Measurements from ENCODE around the gene JAML.

DNA sequence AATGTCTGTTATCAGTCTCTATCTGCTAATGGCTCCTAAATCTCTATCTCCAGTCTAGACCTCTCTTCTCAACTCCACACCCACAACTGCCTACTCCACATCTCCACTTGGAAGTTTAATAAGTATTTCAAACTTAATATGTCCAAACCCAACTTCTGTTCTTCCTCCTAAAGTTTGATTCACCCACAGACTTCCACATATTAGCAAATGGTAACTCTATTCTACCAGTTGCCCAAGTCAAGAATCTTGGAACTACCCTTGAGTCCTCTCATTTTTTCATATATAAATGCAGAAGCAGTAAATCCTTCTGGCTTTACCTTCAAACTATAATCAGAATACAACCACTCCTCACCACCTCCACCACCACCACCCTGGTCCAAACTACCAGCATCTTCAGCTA, 6.7 kb upstream of the JAML start:
- TF ChIP-seq, protein P1, sequence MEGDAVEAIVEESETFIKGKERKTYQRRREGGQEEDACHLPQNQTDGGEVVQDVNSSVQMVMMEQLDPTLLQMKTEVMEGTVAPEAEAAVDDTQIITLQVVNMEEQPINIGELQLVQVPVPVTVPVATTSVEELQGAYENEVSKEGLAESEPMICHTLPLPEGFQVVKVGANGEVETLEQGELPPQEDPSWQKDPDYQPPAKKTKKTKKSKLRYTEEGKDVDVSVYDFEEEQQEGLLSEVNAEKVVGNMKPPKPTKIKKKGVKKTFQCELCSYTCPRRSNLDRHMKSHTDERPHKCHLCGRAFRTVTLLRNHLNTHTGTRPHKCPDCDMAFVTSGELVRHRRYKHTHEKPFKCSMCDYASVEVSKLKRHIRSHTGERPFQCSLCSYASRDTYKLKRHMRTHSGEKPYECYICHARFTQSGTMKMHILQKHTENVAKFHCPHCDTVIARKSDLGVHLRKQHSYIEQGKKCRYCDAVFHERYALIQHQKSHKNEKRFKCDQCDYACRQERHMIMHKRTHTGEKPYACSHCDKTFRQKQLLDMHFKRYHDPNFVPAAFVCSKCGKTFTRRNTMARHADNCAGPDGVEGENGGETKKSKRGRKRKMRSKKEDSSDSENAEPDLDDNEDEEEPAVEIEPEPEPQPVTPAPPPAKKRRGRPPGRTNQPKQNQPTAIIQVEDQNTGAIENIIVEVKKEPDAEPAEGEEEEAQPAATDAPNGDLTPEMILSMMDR (IDR thresholded peaks at IDR 0.05) = no peak
- no peak for TF ChIP-seq POLR2AphosphoS5 (IDR thresholded peaks at IDR 0.05)
